Measurements from ENCODE around the gene CDC42EP2.

DNA sequence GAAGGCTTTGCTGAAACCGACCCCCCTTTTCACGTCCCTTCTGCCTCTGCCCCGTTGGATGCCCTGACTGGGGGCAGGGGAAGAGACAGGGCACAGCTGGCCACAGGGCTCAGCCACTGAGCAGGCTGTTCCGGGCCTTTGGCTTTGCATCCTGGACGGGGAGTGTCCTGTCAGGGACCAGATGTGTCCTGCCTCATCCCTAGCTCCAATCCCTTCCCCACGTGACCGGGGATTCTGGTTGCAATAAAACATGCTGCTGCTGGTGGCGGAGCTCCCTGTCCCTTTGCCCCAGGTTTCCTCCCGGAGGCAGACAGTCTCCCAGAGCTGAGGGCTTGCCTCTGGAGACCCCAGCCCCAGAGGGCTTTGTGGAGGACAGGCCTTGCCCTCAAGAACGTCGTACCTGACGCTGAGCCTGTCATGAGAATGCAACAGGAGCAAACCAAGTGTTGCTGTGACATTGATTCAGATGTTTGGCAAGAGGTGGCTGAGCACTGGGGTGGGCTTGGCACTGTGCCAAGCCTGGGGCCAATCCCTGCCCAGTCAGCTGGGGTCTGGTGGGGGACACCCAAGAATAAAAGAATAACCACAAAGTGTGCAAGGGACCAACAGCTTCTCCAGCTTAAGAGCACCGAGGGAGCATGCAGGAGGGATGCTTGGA lies 7.3 kb downstream of the CDC42EP2 start:
- no peak for TF ChIP-seq POLR2A (IDR thresholded peaks at IDR 0.05)
- TF ChIP-seq, protein P1, sequence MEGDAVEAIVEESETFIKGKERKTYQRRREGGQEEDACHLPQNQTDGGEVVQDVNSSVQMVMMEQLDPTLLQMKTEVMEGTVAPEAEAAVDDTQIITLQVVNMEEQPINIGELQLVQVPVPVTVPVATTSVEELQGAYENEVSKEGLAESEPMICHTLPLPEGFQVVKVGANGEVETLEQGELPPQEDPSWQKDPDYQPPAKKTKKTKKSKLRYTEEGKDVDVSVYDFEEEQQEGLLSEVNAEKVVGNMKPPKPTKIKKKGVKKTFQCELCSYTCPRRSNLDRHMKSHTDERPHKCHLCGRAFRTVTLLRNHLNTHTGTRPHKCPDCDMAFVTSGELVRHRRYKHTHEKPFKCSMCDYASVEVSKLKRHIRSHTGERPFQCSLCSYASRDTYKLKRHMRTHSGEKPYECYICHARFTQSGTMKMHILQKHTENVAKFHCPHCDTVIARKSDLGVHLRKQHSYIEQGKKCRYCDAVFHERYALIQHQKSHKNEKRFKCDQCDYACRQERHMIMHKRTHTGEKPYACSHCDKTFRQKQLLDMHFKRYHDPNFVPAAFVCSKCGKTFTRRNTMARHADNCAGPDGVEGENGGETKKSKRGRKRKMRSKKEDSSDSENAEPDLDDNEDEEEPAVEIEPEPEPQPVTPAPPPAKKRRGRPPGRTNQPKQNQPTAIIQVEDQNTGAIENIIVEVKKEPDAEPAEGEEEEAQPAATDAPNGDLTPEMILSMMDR (IDR thresholded peaks at IDR 0.05): no peak

Data from lower leg skin (tissue), 3 donors.